HTERT RPE-1 (cell line): ENCODE data around the gene PHC2.
"Not testable (repeated sequence)": the region's sequence is repeated elsewhere in the genome, so short reads cannot be mapped to it uniquely, and the experiment has no call there.

Experiments used
- in situ Hi-C: fragments of 300-500 bp; cut with MboI; formaldehyde crosslinking; loops from 4 replicates; pipeline ENCODE4 v1.14.3; 2020; ENCODE audit warnings: low sequenced_read_pairs

PHC2 gene

GRCh38 chr1:33297911-33298622 is 132.8 kb downstream of the PHC2 start:
- in situ Hi-C loops = no loop called here

GRCh38 chr1:33296824-33297223 is 134.1 kb downstream of the PHC2 start:
- in situ Hi-C loops = no loop called here

DNA sequence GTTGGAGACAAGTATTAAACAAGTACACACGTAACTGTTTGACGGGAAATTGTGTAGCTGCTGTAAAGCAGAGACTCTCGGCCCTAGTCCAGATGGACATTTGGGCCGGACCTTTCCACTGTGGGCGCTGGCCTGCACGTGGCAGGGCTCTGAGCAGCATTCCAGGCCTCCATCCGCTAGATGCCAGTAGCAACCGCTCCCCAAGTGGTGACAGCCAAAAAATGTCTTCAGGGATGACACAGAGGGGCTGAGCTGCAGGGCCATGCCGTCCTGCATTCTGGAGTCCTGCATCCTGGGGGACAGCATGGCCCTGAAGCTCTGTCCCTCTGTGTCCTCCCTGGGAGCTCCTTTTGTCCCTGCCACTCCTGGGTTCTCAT is 134.8 kb downstream of the PHC2 start:
- in situ Hi-C loops = no loop called here

- in situ Hi-C loops = no loop called here
Measured at GRCh38 chr1:33295450-33296081, 135.3 kb downstream of the PHC2 start.

DNA sequence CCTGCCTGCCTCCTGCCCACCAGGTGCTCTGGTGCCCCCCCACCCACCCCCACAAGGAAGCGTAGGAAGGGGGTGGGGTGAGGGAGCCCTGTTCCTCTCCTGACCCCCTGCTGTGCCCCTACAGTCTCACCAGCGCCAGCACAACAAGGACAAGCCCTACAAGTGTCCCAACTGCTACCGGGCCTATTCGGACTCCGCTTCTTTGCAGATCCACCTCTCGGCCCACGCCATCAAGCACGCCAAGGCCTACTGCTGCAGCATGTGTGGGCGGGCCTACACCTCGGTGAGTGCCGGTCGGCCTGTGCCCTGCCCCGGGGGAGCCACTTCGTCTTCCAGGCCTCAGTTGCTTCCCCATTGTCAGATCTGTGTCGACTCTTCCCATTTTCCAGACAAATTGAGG is 135.9 kb downstream of the PHC2 start:
- in situ Hi-C loops = no loop called here

DNA sequence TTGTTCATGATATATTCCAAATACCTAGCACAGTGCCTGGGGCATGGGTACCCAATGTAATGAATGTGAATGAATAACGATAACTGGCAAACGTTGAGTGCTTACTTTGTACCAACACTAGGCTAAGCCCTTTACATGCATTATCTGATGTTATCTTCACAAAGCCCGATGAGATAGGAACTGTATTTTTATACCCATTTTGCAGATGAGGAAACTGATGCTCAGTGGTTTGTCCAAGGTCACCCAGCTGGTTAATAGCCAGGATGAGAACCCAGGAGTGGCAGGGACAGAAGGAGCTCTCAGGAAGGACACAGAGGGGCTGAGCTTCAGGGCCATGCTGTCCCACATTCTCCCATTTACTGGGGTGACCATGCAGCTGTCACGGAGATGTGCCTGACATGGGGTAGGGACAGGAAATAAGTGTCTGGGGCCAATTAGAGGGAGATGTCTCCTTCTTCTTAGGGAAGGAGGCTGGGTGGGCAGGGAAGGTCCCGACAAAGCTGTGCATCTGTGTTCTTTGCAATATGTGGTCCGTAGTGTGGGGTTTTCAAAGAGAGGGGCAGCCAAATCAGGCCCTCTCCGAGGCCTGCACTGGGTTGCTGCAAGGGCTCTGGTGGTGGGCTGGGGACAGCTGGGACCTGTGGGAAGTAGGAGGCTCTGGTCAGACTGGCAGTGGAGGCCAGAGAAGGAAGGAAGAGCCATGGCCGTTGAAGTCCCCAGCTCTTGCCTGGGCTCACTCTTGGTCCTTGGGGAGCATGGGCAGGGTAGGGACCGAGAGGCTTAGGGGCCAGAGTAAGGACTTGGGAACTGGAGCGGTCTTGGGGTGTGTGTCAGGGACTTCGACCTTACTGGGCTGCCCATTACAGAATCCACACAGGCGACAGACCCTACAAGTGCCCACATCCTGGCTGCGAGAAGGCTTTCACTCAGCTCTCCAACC is 136.6 kb downstream of the PHC2 start:
- in situ Hi-C loops = no loop called here

- in situ Hi-C loops = no loop called here
Measured at GRCh38 chr1:33292726-33293340, 138.1 kb downstream of the PHC2 start.

DNA sequence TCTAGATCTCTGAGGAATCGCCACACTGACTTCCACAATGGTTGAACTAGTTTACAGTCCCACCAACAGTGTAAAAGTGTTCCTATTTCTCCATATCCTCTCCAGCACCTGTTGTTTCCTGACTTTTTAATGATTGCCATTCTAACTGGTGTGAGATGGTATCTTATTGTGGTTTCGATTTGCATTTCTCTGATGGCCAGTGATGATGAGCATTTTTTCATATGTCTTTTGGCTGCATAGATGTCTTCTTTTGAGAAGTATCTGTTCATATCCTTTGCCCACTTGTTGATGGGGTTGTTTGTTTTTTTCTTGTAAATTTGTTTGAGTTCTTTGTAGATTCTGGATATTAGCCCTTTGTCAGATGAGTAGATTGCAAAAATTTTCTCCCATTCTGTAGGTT is 140.3 kb downstream of the PHC2 start:
- in situ Hi-C loops = not testable (repeated sequence)

GRCh38 chr1:33289858-33290154 is 141.1 kb downstream of the PHC2 start:
- in situ Hi-C loops = no loop called here

- in situ Hi-C loops = no loop called here
Measured at GRCh38 chr1:33288976-33289857, 141.7 kb downstream of the PHC2 start.

GRCh38 chr1:33287317-33287716 is 143.6 kb downstream of the PHC2 start:
- in situ Hi-C loops = no loop called here

GRCh38 chr1:33286451-33287185 is 144.3 kb downstream of the PHC2 start:
- in situ Hi-C loops = no loop called here

DNA sequence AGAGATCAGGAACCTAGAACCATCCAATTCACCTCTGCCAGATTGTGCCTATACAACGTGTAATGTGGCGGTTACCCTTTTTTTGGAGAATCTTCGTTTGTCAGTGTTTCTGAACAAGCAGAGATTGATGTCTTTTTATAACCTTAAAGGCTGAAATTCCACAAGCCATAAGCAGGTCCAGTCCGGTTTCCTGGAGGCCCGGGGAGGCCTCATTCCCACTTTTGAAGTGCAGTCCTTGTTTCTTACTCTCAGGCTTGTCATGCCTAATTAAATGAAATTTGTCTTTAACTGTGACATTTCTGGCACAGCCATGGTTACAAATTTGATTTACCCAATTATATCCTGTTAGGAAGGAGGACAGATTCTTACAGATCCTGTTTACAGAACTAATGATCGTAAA is 146.8 kb downstream of the PHC2 start:
- in situ Hi-C loops = no loop called here

DNA sequence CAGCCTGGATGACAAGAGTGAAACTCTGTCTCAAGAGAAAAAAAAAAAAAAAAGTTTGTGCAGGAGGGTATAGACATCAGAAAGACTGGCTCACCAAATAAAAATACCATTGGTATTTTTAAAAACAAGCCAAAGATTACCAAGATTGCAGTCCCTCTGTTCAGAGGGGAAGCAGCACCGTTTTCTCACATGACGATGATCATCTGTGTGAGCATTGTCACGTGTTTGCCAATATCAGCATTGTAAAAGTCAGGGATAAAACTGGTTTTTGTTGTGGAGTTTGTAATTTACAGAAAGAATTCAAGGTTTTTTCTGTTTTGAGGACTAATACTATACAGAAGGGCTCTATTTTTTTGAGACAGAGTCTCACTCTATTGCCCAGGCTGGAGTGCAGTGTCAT is 148.1 kb downstream of the PHC2 start:
- in situ Hi-C loops = no loop called here

GRCh38 chr1:33281554-33282303 is 149.2 kb downstream of the PHC2 start:
- in situ Hi-C loops = no loop called here

DNA sequence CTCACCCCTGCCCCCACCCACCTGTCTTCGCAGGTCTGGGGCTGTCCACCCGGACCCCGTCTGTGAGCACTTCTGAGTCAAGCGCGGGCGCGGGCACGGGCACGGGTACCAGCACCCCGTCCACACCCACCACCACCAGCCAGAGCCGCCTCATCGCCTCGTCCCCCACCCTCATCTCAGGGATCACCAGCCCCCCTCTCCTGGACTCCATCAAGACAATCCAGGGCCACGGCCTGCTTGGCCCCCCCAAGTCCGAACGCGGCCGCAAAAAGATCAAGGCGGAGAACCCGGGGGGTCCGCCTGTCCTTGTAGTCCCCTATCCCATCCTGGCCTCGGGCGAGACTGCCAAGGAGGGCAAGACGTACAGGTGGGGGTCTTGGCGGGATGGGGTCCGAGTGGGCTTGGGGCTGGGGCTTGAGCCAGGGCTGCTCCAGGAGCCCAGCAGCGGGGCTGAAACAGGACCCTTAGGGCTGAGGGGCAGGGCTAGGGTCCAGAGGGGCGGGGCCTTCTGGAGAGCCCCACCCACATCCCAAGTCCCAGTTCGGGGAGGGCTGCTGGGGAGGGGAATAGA is 150.7 kb downstream of the PHC2 start:
- in situ Hi-C loops = no loop called here

- in situ Hi-C loops = no loop called here
Measured at GRCh38 chr1:33277488-33278084, 153.3 kb downstream of the PHC2 start.

DNA sequence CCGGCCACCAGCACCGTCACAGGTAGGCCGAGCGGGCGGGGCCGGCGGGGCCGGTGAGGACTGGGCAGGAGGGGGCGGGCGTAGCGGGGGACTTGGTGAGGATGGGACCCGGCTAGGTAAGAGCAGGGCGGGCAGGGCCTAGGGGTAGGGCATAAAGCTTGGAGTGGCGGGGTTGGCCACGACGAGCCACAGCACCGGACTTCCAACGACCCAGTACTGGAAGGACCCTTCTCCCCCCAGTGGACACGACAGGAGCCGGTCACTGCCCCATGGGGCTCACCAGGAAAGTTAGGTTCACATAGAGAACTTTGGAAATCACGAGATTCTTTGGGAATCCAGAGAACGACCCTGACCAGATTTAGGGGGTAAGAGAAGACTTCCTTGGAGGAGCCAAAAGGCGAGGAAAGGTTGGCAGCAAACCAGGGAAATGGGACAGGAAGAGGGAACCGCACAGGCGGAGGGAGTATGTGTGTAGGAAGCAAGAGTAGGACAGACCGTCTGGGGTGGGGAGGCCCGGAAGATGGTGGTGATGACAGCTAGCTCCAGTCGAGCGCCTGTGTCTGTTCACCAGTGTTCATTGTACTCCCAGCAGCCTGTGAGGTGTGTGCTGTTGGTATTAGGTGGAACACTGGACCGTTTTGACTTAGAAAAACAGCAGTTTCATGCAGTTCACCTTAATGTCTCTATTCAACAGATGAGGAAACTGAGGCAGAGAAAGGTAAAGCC is 154.2 kb downstream of the PHC2 start:
- in situ Hi-C loops = no loop called here
